ENCODE data around the gene ADAP2. TPM values are rescaled to one million over a fixed set of nuclear protein-coding genes. Genes with fewer than 3 reads are reported as not detected.
"Not testable (repeated sequence)": the region's sequence is repeated elsewhere in the genome, so short reads cannot be mapped to it uniquely, and the experiment has no call there.

The ADAP2 gene
- total RNA-seq, 1 experiment from 2014 or later: 1.2 TPM

- TF ChIP-seq GTF2I (CRISPR knock-in tag; conservative IDR thresholded peaks at IDR 0.05) (no peak), ZNF416 (CRISPR knock-in tag; IDR thresholded peaks at IDR 0.05) (no peak), EMX1 (CRISPR knock-in tag; IDR thresholded peaks at IDR 0.05) (no peak), HMGA2 (CRISPR knock-in tag; IDR thresholded peaks at IDR 0.05) (no peak), ZNF232 (CRISPR knock-in tag; IDR thresholded peaks at IDR 0.05) (no peak), TP53 (CRISPR knock-in tag; IDR thresholded peaks at IDR 0.05) (no peak), RORB (CRISPR knock-in tag; IDR thresholded peaks at IDR 0.05) (no peak), FOXP4 (CRISPR knock-in tag; IDR thresholded peaks at IDR 0.05) (no peak), ZNF532 (CRISPR knock-in tag; IDR thresholded peaks at IDR 0.05; ENCODE audit: borderline replicate concordance) (no peak), GABPB1 (CRISPR knock-in tag; IDR thresholded peaks at IDR 0.05) (no peak)
Measured at GRCh38 chr17:30928584-30928983, 6.8 kb downstream of the ADAP2 start (continued).

- TF ChIP-seq JAZF1 (CRISPR knock-in tag; IDR thresholded peaks at IDR 0.05) (no peak), ZNF532 (CRISPR knock-in tag; IDR thresholded peaks at IDR 0.05; ENCODE audit: borderline replicate concordance) (no peak), ERG (CRISPR knock-in tag; IDR thresholded peaks at IDR 0.05) (no peak), CREM (CRISPR knock-in tag; IDR thresholded peaks at IDR 0.05) (no peak), USF2 (CRISPR knock-in tag; IDR thresholded peaks at IDR 0.05) (no peak), ZNF121 (CRISPR knock-in tag; IDR thresholded peaks at IDR 0.05) (no peak), NR3C1 (CRISPR knock-in tag; conservative IDR thresholded peaks at IDR 0.05; ENCODE audit: low read depth) (no peak), IRF2 (CRISPR knock-in tag; IDR thresholded peaks at IDR 0.05; ENCODE audit: borderline replicate concordance, low read depth) (no peak)
- ChIA-PET CTCF (no interaction called here), POLR2A (interaction anchor here (1.0 kb wide), 1 partner anchor 41 kb away, joined by 3 read pairs; the partner anchor contains the start of gene RNF135)
- peaks cover 22% of the 10 kb centered on the region for H3K27me3 Mint-ChIP-seq (ENCODE audit: low read depth)
- ATAC-seq (no peak), DNase-seq (ENCODE audit: low spot score) (no peak)
- no peak overlapping the region for H3K4me3 Mint-ChIP-seq
- H3K9me3 Mint-ChIP-seq: no peaks in the 10 kb centered on the region
- H3K4me1 Mint-ChIP-seq: no peaks in the 10 kb centered on the region
- no peaks in the 10 kb centered on the region for H3K36me3 Mint-ChIP-seq
- H3K27ac Mint-ChIP-seq: no peak overlapping the region
Measured at GRCh38 chr17:30929081-30929633, 7.4 kb downstream of the ADAP2 start.

GRCh38 chr17:30929861-30930260, 8.1 kb downstream of the ADAP2 start:
- ATAC-seq; H3K27ac Mint-ChIP-seq; POLR2A ChIA-PET; H3K4me1 Mint-ChIP-seq; H3K36me3 Mint-ChIP-seq; DNase-seq (ENCODE audit: low spot score); H3K9me3 Mint-ChIP-seq; CTCF ChIA-PET; H3K4me3 Mint-ChIP-seq: not testable (repeated sequence)
- H3K27me3 Mint-ChIP-seq (ENCODE audit: low read depth): peaks cover 15% of the 10 kb centered on the region

Data from WTC11 (cell line).